Left renal cortex interstitium (tissue), 4 donors: ENCODE measurements around the gene KCNQ5. TPM values are rescaled to one million over a fixed set of nuclear protein-coding genes. Genes with fewer than 3 reads are reported as not detected.
"Not testable (repeated sequence)": the region's sequence is repeated elsewhere in the genome, so short reads cannot be mapped to it uniquely, and the experiment has no call there.

Experiments used
- DNase-seq, 4 donors: peaks; one replicate each; pipeline ENCODE4 v3.0.0-alpha.2; 2013; ENCODE audit warnings: low read depth in 4 of 4, low spot score in 2 of 4, missing footprints in 1 of 4
- polyA plus RNA-seq, 4 donors: library from polyadenylated mRNA; unstranded; fragments of 120-200 nt; gene quantifications; one replicate each; pipeline ENCODE4 v1.2.1, GENCODE V29; 2013; ENCODE audit not compliant: insufficient read length in 4 of 4

KCNQ5 gene
- polyA plus RNA-seq, 4 donors, result 0.14 to 0.59 (median 0.25) TPM

DNA sequence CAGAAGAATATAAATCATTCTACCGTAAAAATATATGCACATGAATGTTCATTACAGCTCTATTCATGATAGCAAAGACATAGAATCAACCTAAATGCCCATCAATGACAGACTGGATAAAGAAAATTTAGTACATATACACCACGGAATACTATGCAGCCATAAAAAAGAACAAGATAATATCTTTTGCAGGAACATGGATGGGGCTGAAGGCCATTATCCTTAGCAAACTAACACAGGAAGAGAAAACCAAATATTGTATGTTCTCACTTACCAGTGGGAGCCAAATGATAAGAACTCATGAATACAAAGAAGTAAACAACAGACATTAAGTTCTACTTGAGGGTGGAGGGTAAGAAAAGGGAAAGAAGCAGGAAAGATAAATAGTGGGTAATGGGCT, 595.0 kb downstream of the KCNQ5 start:
- DNase-seq, result no peak

DNA sequence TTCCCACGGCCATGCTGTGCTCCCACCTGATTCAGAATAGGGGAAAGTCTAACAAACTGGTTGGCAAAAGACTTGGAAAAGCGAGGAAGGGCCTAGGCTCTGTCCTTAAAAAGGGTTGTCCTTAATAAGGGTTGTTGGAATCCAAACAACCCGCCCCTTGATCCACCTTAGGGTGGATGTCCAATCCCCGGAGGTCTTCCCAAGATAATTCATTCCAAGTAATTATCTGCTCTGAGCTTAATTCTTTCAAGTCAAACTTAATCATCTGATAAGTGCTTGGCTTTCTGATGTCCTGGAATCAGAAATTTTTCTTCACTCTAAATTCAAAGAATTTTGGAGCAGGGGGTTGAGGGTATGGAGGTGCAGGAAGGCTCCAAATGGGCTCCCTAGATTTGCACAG, 603.5 kb downstream of the KCNQ5 start, which contains the start of gene KHDC1L:
Gene KHDC1L (minus strand): TSS at position 101 of the 400 bp plus-strand sequence. CDS start 88 bp downstream, at position 13.
- DNase-seq, result no peak

DNA sequence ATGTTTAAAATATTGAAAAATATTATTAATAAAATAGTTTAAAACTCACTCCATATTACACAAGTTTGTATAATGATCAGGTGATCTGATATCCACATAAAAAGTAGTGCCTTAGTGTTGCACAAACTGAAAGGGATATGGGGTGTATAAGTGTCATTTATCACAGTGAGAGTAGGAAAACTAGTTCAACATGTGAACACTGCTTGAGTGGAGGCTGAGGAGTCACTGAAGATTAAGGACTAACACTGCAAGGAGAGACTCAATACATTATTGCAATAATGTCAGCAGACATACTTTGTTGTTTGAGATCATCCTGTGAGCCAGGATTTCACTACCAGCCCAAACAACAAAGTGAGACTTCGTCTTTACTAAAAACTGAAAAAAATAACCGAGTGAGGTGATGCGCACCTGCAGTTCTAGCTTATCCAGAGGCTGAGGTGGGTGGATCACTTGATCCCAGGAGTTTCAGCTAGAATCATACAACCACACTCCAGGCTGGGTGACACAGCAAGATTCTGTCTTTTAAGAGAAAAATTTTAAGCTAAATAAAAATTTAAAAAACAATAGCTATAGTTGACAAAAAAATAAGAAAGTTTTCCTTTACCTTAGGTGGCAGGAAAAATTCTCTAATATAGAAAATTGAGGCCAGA, 605.9 kb downstream of the KCNQ5 start:
- no peak for DNase-seq

DNA sequence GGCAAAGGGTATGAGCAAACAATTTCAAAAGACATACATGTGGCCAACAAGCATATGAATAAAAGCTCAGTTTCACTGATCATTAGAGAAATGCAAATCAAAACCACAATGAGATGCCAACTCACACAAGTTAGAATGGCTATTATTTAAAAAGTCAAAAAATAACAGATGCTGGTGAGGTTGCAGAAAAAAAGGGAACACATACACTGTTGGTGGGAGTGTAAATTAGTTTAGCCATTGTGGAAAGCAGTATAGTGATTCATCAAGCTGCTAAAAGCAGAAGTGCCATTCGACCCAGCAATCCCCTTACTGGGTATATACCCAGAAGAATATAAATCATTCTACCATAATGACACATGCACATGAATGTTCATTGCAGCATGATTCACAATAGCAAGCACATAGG, 610.1 kb downstream of the KCNQ5 start:
- DNase-seq, result no peak

DNA sequence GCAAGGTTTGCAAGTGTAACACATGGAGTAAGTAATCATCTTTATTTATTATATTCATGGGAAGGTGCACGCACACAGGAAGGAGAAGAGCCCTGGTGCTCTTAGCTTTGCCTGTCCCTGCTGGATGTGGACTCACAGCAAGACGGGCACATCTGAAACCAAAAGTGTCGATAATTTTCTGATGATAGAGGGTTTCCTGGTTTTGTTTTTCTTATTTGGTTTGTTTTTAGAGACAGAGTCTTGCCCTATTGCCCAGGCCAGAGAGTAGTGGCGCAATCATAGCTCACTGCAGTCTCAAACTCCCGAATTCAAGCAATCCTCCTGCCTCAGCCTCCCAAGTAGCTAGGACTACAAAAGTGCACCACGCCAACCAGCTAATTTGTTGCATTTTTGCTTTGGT, 611.2 kb downstream of the KCNQ5 start:
- DNase-seq, result no peak

DNA sequence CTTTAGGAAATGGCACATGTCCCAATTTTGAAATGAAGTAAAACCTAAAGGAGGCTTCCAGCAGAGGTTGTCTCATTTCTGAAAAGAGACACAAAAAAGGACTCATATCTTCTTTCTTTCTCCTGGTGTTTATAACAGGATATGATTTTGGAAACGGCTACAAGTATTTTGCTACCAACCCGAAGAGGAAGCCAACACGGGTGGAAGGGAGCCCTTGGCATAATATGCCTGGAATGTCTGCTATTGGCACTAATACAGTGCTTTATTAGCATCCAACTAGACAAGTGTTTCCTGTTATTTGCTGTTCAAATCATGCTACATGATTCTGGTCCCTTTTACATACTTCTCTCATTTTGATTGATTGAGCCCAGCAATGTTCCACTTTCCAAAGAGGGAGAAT, 612.1 kb downstream of the KCNQ5 start:
- not testable (repeated sequence) for DNase-seq

DNA sequence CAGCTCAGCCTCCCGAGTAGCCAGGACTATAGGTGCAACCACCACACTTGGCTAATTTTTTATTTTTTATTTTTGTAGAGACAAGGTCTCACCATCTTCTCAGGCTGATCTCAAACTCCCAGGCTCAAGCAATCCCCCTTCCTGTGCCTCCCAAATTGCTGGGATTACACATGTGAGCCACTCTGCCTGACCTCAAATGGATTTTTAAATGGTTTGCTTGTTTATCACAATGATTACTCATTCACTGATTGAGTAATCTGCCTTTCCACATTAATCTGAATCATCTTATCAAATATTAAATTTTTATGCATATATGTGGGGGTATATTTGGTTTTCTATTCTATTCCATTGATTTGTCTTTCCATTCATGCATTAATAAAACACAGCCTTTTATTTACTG, 612.9 kb downstream of the KCNQ5 start:
- no peak for DNase-seq

DNA sequence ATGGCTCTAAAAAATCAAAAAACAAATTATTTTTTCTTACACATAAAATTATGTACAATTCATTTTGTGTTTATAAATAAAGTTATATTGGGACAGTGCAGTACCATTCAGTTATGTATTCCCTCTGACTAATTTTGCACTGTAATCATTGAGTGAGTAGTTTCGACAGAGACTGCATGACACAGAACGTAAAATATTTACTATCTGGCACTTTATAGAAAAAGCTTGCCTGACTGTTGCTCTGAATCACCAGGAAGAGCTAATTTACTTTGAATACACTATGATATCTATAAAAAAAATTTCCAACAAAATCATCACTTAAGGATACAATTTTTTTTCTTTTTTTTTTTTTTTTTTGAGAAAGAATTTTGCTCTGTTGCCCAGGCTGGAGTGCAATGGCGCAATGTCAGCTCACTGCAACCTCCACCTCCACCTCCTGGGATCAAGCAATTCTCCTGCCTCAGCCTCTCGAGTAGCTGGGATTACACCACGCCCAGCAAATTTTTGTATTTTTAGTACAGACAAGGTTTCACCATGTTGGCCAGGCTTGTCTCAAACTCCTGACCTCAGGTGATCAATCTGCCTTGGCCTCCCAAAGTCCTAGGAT, 614.4 kb downstream of the KCNQ5 start:
- no peak for DNase-seq

DNA sequence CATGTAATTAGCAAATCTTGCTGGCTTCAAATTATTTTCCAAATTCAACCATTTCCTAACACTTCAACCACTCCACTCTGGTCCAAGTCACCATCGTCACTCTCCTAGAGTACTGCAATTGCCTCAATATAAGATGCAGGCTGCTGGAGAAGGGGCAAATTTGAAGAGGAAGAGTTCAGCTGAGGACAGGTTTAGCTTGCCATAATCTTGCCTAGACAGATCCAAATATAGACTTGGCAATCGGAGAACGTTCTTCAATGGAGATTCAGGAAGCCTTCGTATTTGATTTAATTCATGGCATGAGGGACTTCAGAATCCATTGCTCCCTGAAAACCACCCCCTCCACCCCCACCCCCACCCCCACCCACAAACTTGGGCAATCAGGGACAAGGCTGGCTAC, 618.9 kb downstream of the KCNQ5 start:
- no peak for DNase-seq

DNA sequence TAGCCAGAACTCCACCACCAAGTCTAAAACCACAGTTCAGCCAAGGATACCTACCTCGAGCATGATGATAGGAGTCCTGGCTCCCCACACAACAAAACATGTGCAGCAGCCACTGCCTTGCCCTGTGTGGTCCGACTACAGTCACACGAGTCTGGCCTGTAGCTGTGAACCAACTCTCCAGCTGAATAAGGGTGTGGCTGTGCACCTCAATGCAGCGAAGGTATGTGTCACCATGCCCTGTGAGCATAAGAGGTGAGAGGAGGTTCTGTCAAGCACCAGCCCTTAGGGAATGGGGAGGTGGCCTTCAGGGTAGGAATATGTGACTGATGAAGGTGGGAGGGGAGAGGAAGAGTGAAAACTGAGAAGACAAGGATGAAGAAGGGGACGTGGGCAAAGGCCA, 620.1 kb downstream of the KCNQ5 start:
- no peak for DNase-seq
